Embryonic facial prominence (tissue), 1 donor: ENCODE results near the gene TRAF3.

Experiments used
- DNase-seq: peaks from one replicate; pipeline ENCODE4 v3.0.0-alpha.2; 2016; ENCODE audit errors: extremely low spot score

Gene TRAF3

DNA sequence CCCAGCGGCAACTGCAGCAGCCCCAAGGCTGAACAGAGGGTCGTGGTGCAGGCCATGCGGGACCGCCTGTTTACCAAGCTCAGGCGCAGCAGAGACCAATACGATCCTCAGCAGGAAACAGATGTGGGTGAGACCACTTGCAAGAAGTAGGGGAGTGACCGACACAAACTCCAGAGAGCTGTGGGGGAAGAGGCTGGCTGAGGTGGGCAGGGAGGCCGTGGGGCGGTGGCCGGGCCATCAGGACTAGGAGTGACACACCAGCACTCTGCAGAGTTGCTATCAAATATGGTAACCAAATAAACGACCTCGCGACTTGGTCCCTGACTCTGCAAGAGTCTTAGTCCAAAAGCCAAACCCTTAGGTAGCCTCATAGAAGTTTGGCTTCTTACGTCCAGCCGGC, 175.9 kb downstream of the TRAF3 start:
- DNase-seq: no peak

DNA sequence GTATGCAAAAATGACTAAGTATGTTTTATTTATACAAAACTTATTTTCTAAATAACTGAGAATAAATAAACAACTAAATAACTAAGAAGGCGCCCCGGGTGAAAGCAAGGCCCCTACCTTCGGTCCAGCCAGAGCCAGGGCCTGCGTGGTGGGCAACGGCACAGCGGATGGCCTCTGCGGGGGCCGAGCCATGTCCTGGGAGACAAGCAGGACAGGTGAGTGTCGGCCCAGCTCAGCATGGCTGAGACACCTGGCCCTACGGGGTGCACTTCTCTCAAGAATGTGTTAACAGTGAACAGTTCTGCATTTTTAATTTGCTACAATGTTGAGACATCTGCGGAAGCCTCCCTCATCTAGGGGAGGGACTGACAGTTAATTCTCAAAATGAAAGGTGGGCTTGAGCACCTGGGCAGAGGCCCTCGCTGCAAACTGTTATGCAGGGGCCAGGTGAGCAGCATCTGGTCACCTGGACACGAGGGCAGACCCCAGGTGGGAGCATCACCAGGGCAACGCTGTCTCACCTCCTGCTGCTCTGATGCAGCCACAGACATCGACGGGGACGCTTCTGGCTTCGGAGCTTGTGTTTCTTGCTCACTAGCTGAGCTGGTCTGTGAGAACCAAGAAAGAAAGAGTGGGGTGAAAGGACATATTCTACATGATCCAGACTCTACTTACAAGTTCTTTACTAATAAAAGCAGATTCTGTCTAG, 177.0 kb downstream of the TRAF3 start:
- no peak for DNase-seq

DNA sequence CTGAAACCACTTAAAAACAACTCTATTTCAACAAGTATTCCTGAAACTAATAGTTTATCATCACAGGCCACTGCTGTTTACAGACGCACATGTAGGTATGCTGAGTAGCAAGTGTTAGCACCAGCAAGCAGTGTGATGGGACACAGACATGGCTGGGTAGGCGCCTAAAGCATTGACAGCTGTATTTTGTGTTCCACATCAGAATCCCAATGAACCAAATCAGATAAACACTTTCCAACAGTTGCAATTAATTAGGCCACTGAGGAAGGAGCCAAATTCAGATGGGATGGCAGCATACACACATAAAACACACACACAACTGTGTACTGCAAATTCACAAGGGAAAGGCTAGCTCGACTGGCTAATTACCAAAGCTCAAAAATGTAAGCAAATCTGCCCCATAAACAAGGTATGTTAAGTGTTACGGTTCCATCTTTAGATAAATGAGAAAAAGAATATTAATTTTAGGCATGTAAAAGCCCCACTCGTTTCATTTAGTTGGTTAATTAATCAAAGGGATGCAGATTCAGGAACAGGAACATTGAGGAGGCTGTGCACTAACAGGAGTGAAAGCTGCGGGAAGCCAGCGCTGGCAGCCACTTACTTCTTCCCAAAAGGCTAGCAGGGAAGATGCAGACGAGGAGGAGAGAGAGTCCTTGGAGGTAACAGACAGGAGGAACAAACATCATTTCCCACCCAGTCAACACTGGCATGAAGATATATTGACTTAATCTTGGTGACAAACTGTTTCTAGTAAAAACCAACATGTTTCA, 178.6 kb downstream of the TRAF3 start:
- DNase-seq: no peak

DNA sequence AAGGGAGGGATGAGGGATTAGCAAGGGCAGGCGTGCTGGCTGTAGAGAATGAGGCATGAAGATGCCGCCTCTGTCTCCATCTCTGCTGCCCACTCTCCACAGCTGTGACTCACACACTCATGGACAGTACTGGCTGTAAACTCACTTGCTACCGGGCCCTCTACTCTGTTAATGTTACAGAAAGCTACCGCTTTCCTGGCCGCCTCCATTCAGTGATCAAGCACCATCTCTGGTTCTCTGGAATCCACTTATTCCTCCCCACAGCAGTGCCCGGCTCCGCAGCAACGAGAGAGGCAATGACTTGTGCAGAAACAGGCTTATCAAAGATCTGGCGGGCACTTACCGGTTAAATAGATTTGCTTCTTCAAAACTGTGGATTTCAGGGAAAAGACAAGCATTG, 180.0 kb downstream of the TRAF3 start:
- DNase-seq: no peak

DNA sequence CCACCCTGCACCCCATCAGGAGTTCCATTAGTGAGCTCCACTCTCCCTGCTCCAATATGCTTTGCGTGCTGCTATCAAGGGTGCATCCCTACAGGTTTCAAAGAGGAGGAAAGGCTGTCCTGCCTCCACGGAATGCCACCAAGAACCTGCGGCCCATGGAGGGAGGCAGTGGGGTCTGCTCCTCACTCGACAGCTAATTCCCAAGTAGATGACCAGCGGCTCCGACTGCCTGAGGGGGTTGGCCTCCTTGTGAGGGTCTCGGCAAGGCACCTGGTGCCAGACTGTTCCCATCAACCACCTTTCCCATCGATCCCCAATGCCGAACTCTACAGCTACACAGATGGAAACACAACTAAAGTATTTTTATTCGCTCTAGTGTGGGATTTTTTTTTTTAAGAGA, 181.2 kb downstream of the TRAF3 start:
- no peak for DNase-seq
